Erythroblast (primary cell): ENCODE results near the gene NRL.

Source experiments
- GATA1 ChIP-seq: IDR thresholded peaks from 2 replicates; pipeline ENCODE4 v1.6.1; 2011; ENCODE audit warnings: low read depth, mild to moderate bottlenecking, control low read depth, low read length, moderate library complexity
- POLR2A ChIP-seq: IDR thresholded peaks from 2 replicates; pipeline ENCODE4 v1.6.1; 2011; ENCODE audit warnings: mild to moderate bottlenecking, low read length

DNA sequence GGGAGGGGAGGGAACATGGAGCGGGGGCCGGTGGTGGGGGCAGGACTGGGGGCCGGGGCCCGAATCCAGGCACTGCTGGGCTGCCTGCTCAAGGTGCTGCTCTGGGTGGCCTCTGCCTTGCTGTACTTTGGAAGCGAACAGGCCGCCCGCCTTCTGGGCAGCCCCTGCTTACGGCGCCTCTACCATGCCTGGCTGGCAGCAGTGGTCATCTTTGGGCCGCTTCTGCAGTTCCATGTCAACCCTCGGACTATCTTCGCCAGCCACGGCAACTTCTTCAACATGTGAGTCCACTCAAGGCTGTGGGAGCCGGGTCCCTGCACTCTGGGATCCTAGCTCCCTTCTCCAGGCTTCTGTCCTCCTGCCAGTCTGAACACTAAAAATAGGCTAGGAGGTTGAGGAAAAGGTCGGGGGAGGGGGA, 16.8 kb upstream of the NRL start:
- TF ChIP-seq POLR2A, result no peak
- no peak for TF ChIP-seq GATA1
